ENCODE measurements around the gene ZFR. TPM values are rescaled to one million over a fixed set of nuclear protein-coding genes. Genes with fewer than 3 reads are reported as not detected.
A peak's percentile ranks its signal among the peaks of the same experiment; 100 is the strongest.

ZFR gene
- total RNA-seq, 2 donors from 2014 or later: 65.7 to 66.0 TPM

DNA sequence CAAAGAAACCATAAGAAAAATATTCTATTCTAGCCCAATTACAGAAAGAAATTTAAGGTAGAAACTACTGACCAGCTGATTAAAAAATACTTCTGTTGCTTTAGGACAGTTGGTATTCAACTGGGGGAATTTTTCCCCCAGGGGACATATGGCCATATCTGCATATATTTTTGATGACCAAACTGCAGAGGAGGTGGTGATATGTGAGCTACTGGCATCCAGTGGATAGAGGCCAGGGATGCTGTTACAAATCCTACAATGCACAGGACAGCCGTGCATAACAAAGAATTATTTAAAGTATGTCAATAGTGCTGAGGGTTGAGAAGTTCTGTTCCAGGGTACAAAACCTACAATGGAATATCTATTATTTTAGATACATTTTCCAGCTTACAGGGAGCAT lies 24.0 kb downstream of the ZFR start:
- Histone ChIP-seq H3K4me3 (no peak overlapping the region), H3K27me3 (no peaks in the 10 kb centered on the region), H3K4me1 (peaks cover 0 to 46% of the 10 kb centered on the region in 2 donors), H3K9me3 (no peaks in the 10 kb centered on the region), H3K27ac (peak overlapping the region in 1 of 2 donors; percentile 38), H3K36me3 (peaks cover 16% of the 10 kb centered on the region)
- no peak for DNase-seq (ENCODE audit: low spot score)
- TF ChIP-seq CTCF (IDR thresholded peaks at IDR 0.05): no peak

GRCh38 chr5:32419791-32420190 lies 24.7 kb downstream of the ZFR start:
- Histone ChIP-seq H3K4me3 (no peak overlapping the region), H3K9me3 (no peaks in the 10 kb centered on the region), H3K36me3 (peaks cover 19% of the 10 kb centered on the region), H3K4me1 (peaks cover 0 to 46% of the 10 kb centered on the region in 2 donors), H3K27ac (peak overlapping the region in 1 of 2 donors; percentile 38), H3K27me3 (no peaks in the 10 kb centered on the region)
- DNase-seq (ENCODE audit: low spot score): no peak
- no peak for TF ChIP-seq CTCF (IDR thresholded peaks at IDR 0.05)

DNA sequence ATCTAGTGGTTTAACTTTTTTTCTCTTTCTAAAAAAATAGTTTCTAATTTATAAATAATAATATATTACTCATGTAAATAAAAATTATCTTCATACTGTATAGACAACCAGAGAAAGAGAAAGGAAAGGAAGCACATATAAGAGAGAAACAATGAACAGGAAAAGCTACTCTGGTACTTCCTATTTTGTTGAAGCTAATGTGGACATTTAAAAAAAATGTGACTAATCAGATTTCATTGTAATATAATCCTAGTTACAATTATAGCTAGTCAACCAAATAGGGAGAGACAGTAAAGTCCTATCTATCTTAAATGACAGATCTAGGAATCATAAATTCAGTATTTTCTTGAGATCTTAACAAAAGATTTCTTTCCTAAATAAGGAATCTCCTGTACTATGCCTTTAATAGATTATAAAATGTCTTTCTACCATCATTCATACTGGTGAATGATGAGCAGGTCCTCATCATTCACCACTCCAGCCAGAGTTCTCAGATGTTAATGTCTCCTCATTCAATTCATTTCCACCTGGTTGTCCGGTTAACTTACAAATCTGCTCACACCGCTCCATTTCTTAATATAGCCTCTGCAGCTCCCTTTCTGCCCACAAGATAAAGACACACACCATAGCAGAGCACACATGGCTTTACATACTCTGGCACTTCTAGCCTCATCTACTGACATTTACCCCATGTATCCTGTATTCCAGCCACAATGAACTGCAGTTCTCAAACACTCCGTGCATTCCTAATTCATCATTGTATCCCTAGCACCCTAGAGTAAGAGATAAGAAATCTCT lies 30.9 kb downstream of the ZFR start:
- TF ChIP-seq CTCF (IDR thresholded peaks at IDR 0.05): no peak
- H3K27ac ChIP-seq: no peak overlapping the region
- DNase-seq (ENCODE audit: low spot score): no peak
- H3K4me1 ChIP-seq: peaks cover 0 to 7% of the 10 kb centered on the region in 2 donors
- no peaks in the 10 kb centered on the region for H3K27me3 ChIP-seq
- H3K4me3 ChIP-seq: no peak overlapping the region
- H3K36me3 ChIP-seq: peaks cover 43% of the 10 kb centered on the region
- H3K9me3 ChIP-seq: no peaks in the 10 kb centered on the region

GRCh38 chr5:32410630-32411029 lies 33.9 kb downstream of the ZFR start:
- Histone ChIP-seq H3K9me3 (no peaks in the 10 kb centered on the region), H3K27ac (no peak overlapping the region), H3K4me3 (no peak overlapping the region), H3K36me3 (peaks cover 53% of the 10 kb centered on the region), H3K27me3 (no peaks in the 10 kb centered on the region), H3K4me1 (peaks cover 0 to 7% of the 10 kb centered on the region in 2 donors)
- TF ChIP-seq CTCF (IDR thresholded peaks at IDR 0.05): no peak
- DNase-seq (ENCODE audit: low spot score): no peak

DNA sequence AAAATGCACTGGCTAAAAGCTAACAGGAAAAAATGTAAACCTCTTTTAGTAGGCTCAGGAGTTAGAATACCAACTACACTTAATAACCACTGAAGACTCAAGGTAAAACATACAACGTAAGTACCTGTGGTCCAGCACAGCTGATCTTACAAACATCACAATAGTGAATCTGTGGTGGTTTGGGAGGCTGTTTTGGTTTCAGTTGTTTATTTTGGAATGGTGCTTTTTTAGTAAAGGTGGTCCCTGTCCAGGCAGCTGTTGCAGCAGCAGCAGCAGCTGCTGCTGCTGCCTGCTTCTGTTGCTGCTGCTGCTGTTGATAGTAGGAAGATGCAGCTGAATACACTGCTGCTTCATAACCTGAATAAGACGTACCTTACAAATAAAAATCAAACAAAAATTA lies 37.9 kb downstream of the ZFR start:
- no peak for TF ChIP-seq CTCF (IDR thresholded peaks at IDR 0.05)
- Histone ChIP-seq H3K9me3 (no peaks in the 10 kb centered on the region), H3K27me3 (no peaks in the 10 kb centered on the region), H3K36me3 (peaks cover 71% of the 10 kb centered on the region), H3K4me1 (peaks cover 0 to 7% of the 10 kb centered on the region in 2 donors), H3K4me3 (no peak overlapping the region), H3K27ac (no peak overlapping the region)
- DNase-seq (ENCODE audit: low spot score): no peak

- Histone ChIP-seq H3K27ac (no peak overlapping the region), H3K4me1 (peaks cover 0 to 2% of the 10 kb centered on the region in 2 donors), H3K4me3 (no peak overlapping the region), H3K9me3 (no peaks in the 10 kb centered on the region), H3K36me3 (peaks cover 80% of the 10 kb centered on the region), H3K27me3 (no peaks in the 10 kb centered on the region)
- no peak for TF ChIP-seq CTCF (IDR thresholded peaks at IDR 0.05)
- no peak for DNase-seq (ENCODE audit: low spot score)
Observed at GRCh38 chr5:32405507-32405906, 39.0 kb downstream of the ZFR start.
